Activated T-helper 17 cell treated with anti-CD3 and anti-CD28 coated beads, Interleukin-2, amount 50 U/mL, for 72 hours (primary cell): ENCODE measurements around the gene CNTN4. TPM values are rescaled to one million over a fixed set of nuclear protein-coding genes. Genes with fewer than 3 reads are reported as not detected.
"Not testable (repeated sequence)": the region's sequence is repeated elsewhere in the genome, so short reads cannot be mapped to it uniquely, and the experiment has no call there.

Source experiments
- ATAC-seq: fragments of 150-1000 bp; cut with Tn5 transposase; replicated peaks from 2 replicates; pipeline ENCODE4 v1.10.0; 2021; ENCODE audit warnings: mild to moderate bottlenecking, moderate library complexity
- H3K27ac Mint-ChIP-seq: one replicate; pipeline ENCODE4 v1.8.0; 2022; ENCODE audit warnings: mixed read lengths
- H3K27me3 Mint-ChIP-seq: one replicate; pipeline ENCODE4 v1.8.0; 2022; ENCODE audit warnings: mixed read lengths
- H3K36me3 Mint-ChIP-seq: one replicate; pipeline ENCODE4 v1.8.0; 2022; ENCODE audit warnings: low read depth, mild to moderate bottlenecking, mixed read lengths
- H3K4me1 Mint-ChIP-seq: one replicate; pipeline ENCODE4 v1.8.0; 2022; ENCODE audit warnings: mixed read lengths
- H3K4me3 Mint-ChIP-seq: one replicate; pipeline ENCODE4 v1.8.0; 2022; ENCODE audit warnings: mild to moderate bottlenecking, mixed read lengths
- H3K9me3 Mint-ChIP-seq: one replicate; pipeline ENCODE4 v1.8.0; 2022; ENCODE audit warnings: mixed read lengths
- total RNA-seq, 2 donors: library from RNA; stranded (reverse); gene quantifications; one replicate each; pipeline ENCODE4 v1.2.3, GENCODE V29; 2022

Gene CNTN4
- total RNA-seq, 2 donors from 2014 or later = not detected

GRCh38 chr3:2961576-2961975 is 862.9 kb downstream of the CNTN4 start:
- Mint-ChIP-seq H3K4me1 (no peaks in the 10 kb centered on the region), H3K9me3 (no peaks in the 10 kb centered on the region), H3K4me3 (no peak overlapping the region), H3K27ac (no peak overlapping the region), H3K36me3 (no peaks in the 10 kb centered on the region), H3K27me3 (peaks cover 5% of the 10 kb centered on the region)
- no peak for ATAC-seq

- Mint-ChIP-seq H3K27me3 (peaks cover 10% of the 10 kb centered on the region), H3K4me1 (no peaks in the 10 kb centered on the region), H3K27ac (no peak overlapping the region), H3K9me3 (no peaks in the 10 kb centered on the region), H3K36me3 (no peaks in the 10 kb centered on the region), H3K4me3 (no peak overlapping the region)
- ATAC-seq = no peak
These were observed 869.2 kb downstream of the CNTN4 start for GRCh38 chr3:2967871-2968270.

GRCh38 chr3:2968475-2968874 is 869.8 kb downstream of the CNTN4 start:
- H3K4me3 Mint-ChIP-seq = no peak overlapping the region
- H3K27ac Mint-ChIP-seq = no peak overlapping the region
- no peaks in the 10 kb centered on the region for H3K4me1 Mint-ChIP-seq
- H3K27me3 Mint-ChIP-seq = peaks cover 13% of the 10 kb centered on the region
- H3K9me3 Mint-ChIP-seq = no peaks in the 10 kb centered on the region
- H3K36me3 Mint-ChIP-seq = no peaks in the 10 kb centered on the region
- no peak for ATAC-seq

GRCh38 chr3:2976212-2976611 is 877.5 kb downstream of the CNTN4 start:
- Mint-ChIP-seq H3K9me3 (no peaks in the 10 kb centered on the region), H3K27ac (no peak overlapping the region), H3K4me1 (no peaks in the 10 kb centered on the region), H3K4me3 (no peak overlapping the region), H3K36me3 (no peaks in the 10 kb centered on the region), H3K27me3 (peaks cover 6% of the 10 kb centered on the region)
- no peak for ATAC-seq

- Mint-ChIP-seq H3K36me3 (no peaks in the 10 kb centered on the region), H3K4me3 (no peak overlapping the region), H3K4me1 (no peaks in the 10 kb centered on the region), H3K27me3 (peaks cover 6% of the 10 kb centered on the region), H3K27ac (no peak overlapping the region), H3K9me3 (no peaks in the 10 kb centered on the region)
- ATAC-seq = no peak
These were observed 878.1 kb downstream of the CNTN4 start for GRCh38 chr3:2976796-2977195.

- Mint-ChIP-seq H3K27me3 (no peaks in the 10 kb centered on the region), H3K36me3 (no peaks in the 10 kb centered on the region), H3K27ac (no peak overlapping the region), H3K9me3 (no peaks in the 10 kb centered on the region), H3K4me3 (no peak overlapping the region), H3K4me1 (no peaks in the 10 kb centered on the region)
- ATAC-seq = no peak
These were observed 880.5 kb downstream of the CNTN4 start for GRCh38 chr3:2978977-2979732.

GRCh38 chr3:2984005-2984830 is 885.6 kb downstream of the CNTN4 start:
- ATAC-seq = no peak
- Mint-ChIP-seq H3K9me3 (no peaks in the 10 kb centered on the region), H3K4me3 (no peak overlapping the region), H3K36me3 (no peaks in the 10 kb centered on the region), H3K27ac (no peak overlapping the region), H3K4me1 (no peaks in the 10 kb centered on the region), H3K27me3 (no peaks in the 10 kb centered on the region)

- no peak for ATAC-seq
- no peaks in the 10 kb centered on the region for H3K9me3 Mint-ChIP-seq
These were observed 886.2 kb downstream of the CNTN4 start for GRCh38 chr3:2984831-2985220.

GRCh38 chr3:2985479-2985878 is 886.8 kb downstream of the CNTN4 start:
- H3K27me3 Mint-ChIP-seq = no peaks in the 10 kb centered on the region
- H3K9me3 Mint-ChIP-seq = no peaks in the 10 kb centered on the region
- no peak for ATAC-seq
- H3K36me3 Mint-ChIP-seq = no peaks in the 10 kb centered on the region
- no peaks in the 10 kb centered on the region for H3K4me1 Mint-ChIP-seq
- no peak overlapping the region for H3K27ac Mint-ChIP-seq
- no peak overlapping the region for H3K4me3 Mint-ChIP-seq

More at GRCh38 chr3:2984831-2985220, 886.2 kb downstream of the CNTN4 start:
- Mint-ChIP-seq H3K27ac (no peak overlapping the region), H3K27me3 (no peaks in the 10 kb centered on the region), H3K4me1 (no peaks in the 10 kb centered on the region), H3K36me3 (no peaks in the 10 kb centered on the region), H3K4me3 (no peak overlapping the region)

GRCh38 chr3:2992534-2992933 is 893.9 kb downstream of the CNTN4 start:
- ATAC-seq = no peak
- H3K27me3 Mint-ChIP-seq = peaks cover 7% of the 10 kb centered on the region
- H3K27ac Mint-ChIP-seq = no peak overlapping the region
- no peaks in the 10 kb centered on the region for H3K9me3 Mint-ChIP-seq
- H3K36me3 Mint-ChIP-seq = no peaks in the 10 kb centered on the region
- H3K4me1 Mint-ChIP-seq = peaks cover 4% of the 10 kb centered on the region
- no peak overlapping the region for H3K4me3 Mint-ChIP-seq

- H3K27ac Mint-ChIP-seq, H3K4me3 Mint-ChIP-seq, ATAC-seq, H3K36me3 Mint-ChIP-seq, H3K9me3 Mint-ChIP-seq, H3K4me1 Mint-ChIP-seq, H3K27me3 Mint-ChIP-seq: not testable (repeated sequence)
These were observed 894.5 kb downstream of the CNTN4 start for GRCh38 chr3:2993130-2993529.

- H3K4me1 Mint-ChIP-seq = peaks cover 4% of the 10 kb centered on the region
- no peak overlapping the region for H3K27ac Mint-ChIP-seq
- H3K27me3 Mint-ChIP-seq = peaks cover 7% of the 10 kb centered on the region
- H3K36me3 Mint-ChIP-seq = no peaks in the 10 kb centered on the region
- H3K4me3 Mint-ChIP-seq = no peak overlapping the region
- ATAC-seq = no peak
- H3K9me3 Mint-ChIP-seq = no peaks in the 10 kb centered on the region
These were observed 895.1 kb downstream of the CNTN4 start for GRCh38 chr3:2993736-2994135.

- Mint-ChIP-seq H3K27me3 (peaks cover 10% of the 10 kb centered on the region), H3K4me1 (peaks cover 4% of the 10 kb centered on the region), H3K9me3 (peaks cover 5% of the 10 kb centered on the region), H3K4me3 (no peak overlapping the region), H3K36me3 (no peaks in the 10 kb centered on the region), H3K27ac (no peak overlapping the region)
- no peak for ATAC-seq
These were observed 896.5 kb downstream of the CNTN4 start for GRCh38 chr3:2995195-2995594.

GRCh38 chr3:3005146-3005744 is 906.6 kb downstream of the CNTN4 start:
- H3K27me3 Mint-ChIP-seq = peaks cover 3% of the 10 kb centered on the region
- H3K4me1 Mint-ChIP-seq = no peaks in the 10 kb centered on the region
- H3K4me3 Mint-ChIP-seq = no peak overlapping the region
- no peak for ATAC-seq
- H3K36me3 Mint-ChIP-seq = no peaks in the 10 kb centered on the region
- H3K9me3 Mint-ChIP-seq = no peaks in the 10 kb centered on the region
- no peak overlapping the region for H3K27ac Mint-ChIP-seq
